Heart left ventricle (tissue), 16 donors: ENCODE data around the gene ZNF521. TPM values are rescaled to one million over a fixed set of nuclear protein-coding genes. Genes with fewer than 3 reads are reported as not detected.

Source experiments
- ATAC-seq, 4 donors: fragments of 200-7000 bp; cut with Tn5 transposase; one replicate each; pipeline ENCODE4 v1.9.1; 2020 to 2022; ENCODE audit warnings: moderate library complexity in 4 of 4, mild to moderate bottlenecking in 3 of 4, moderate number of reproducible peaks in 1 of 4
- DNase-seq, 5 donors: peaks; one replicate each; pipeline ENCODE4 v3.0.0-alpha.2; 2020
- H3K27ac ChIP-seq, 12 donors: fragments of 200-600 bp; sonication (generic) in 4 of 12; one replicate each; pipeline versions ENCODE4 v1.5.0 to v1.8.0; 2016 to 2022; ENCODE audit warnings: mild to moderate bottlenecking in 2 of 12
- H3K27me3 ChIP-seq, 9 donors: fragments of 200-600 bp; sonication (generic) in 2 of 9; one replicate each; pipeline versions ENCODE4 v1.5.1 to v1.8.0; 2016 to 2022; ENCODE audit warnings: mild to moderate bottlenecking in 3 of 9
- H3K36me3 ChIP-seq, 9 donors: fragments of 200-600 bp; sonication (generic) in 2 of 9; one replicate each; pipeline versions ENCODE4 v1.5.0 to v1.8.0; 2018 to 2022; ENCODE audit warnings: mild to moderate bottlenecking in 2 of 9
- H3K4me1 ChIP-seq, 12 donors: fragments of 200-600 bp; sonication (generic) in 4 of 12; one replicate each; pipeline versions ENCODE4 v1.5.0 to v1.8.0; 2016 to 2022; ENCODE audit warnings: mild to moderate bottlenecking in 3 of 12
- H3K4me3 ChIP-seq, 12 donors: fragments of 200-600 bp; sonication (generic) in 4 of 12; one replicate each; pipeline versions ENCODE4 v1.5.0 to v1.8.0; 2017 to 2022; ENCODE audit warnings: mild to moderate bottlenecking in 9 of 12, moderate library complexity in 4 of 12
- H3K9me3 ChIP-seq, 12 donors: fragments of 200-600 bp; sonication (generic) in 4 of 12; one replicate each; pipeline versions ENCODE4 v1.5.0 to v1.8.0; 2016 to 2022; ENCODE audit warnings: mild to moderate bottlenecking in 1 of 12
- POLR2A ChIP-seq, 2 donors: fragments of 450-650 bp; IDR thresholded peaks; one replicate each; pipeline ENCODE4 v1.6.1; 2017; ENCODE audit warnings: antibody characterized with exemption in 2 of 2, mild to moderate bottlenecking in 2 of 2, moderate library complexity in 2 of 2
- WGBS, 4 donors: extraction: QIAGEN DNeasy Blood & Tissue Kit in 2 of 4; methylation state at CpG; one replicate each; pipeline versions ENCODE4 v1.1.5 to v1.1.7; 2013 to 2018; 5-methylcytosine and 5-hydroxymethylcytosine counted together
- intact Hi-C, 10 donors: fragments of 100-400 bp; cut with DNase I; formaldehyde crosslinking; loops; one replicate each; pipeline versions ENCODE4 v1.11.1 to v1.14.2; 2022
- polyA plus RNA-seq, 2 donors: library from polyadenylated mRNA; stranded (reverse); fragments of 200-250 nt; gene quantifications; one replicate each; pipeline ENCODE4 v1.2.3, GENCODE V29; 2013
- total RNA-seq, 9 donors: library from RNA; depleted of rRNA in 2 of 9; stranded (reverse); fragments of >200 nt in 2 of 9; fragmentation: NEBNext Ultra II Directional in 3 of 9; extraction: Animal tissue kit (Norgen Biotek cat#: 25700) in 3 of 9; gene quantifications; one replicate each; pipeline versions ENCODE4 v1.1.0 to v1.2.4, GENCODE V29; 2016 to 2023
- TF ChIP-seq, protein P1 (sequence below), 12 donors: fragments of 200-600 bp; sonication (generic) in 4 of 12; IDR thresholded peaks; one replicate each; pipeline versions ENCODE4 v1.5.0 to v1.8.0; 2018 to 2022; ENCODE audit warnings: antibody characterized with exemption in 12 of 12, mild to moderate bottlenecking in 5 of 12
- donor health status: ischemic (EF 13 %, LVEDD 7.1; RV severe dilation, severe dysfunction).
- donor health status: healthy with polysubstance abuse.
- donor health status: DM: no; HTN: yes; CAD: no.
- donor health status: DM: no; HTN: no; CAD: no.
- donor health status: ischemic (EF 25% LVEDD 6.9; RV normal size, moderate dysfunction).
- donor health status: ischemic (EF 25% LVEDD 5.7; RV mildly dilated, moderate dysfunction).
- donor health status: healthy.
- donor health status: DM: yes; HTN: yes; CAD: no.
- donor health status: ischemic (EF 35%, LVEDD 5.7; RV mildly dilated, moderate dysfunction).
- donor health status: nonischemic (EF 11% LVEDD 7.7; RV severe dilation, severe dysfunction).
- donor health status: DM: yes; HTN: yes; CAD: no.
- donor health status: PGD.
- donor health status: ischemic (EF 29% LVEDD 5.4; RV normal size, mild dysfunction).
- donor health status: nonischemic (EF 23%, LVEDD 6.1; RV moderate dilation, normal function).

The ZNF521 gene
- total and polyA plus RNA-seq, 11 donors = 1.5 to 24.4 (median 14.9) TPM

DNA sequence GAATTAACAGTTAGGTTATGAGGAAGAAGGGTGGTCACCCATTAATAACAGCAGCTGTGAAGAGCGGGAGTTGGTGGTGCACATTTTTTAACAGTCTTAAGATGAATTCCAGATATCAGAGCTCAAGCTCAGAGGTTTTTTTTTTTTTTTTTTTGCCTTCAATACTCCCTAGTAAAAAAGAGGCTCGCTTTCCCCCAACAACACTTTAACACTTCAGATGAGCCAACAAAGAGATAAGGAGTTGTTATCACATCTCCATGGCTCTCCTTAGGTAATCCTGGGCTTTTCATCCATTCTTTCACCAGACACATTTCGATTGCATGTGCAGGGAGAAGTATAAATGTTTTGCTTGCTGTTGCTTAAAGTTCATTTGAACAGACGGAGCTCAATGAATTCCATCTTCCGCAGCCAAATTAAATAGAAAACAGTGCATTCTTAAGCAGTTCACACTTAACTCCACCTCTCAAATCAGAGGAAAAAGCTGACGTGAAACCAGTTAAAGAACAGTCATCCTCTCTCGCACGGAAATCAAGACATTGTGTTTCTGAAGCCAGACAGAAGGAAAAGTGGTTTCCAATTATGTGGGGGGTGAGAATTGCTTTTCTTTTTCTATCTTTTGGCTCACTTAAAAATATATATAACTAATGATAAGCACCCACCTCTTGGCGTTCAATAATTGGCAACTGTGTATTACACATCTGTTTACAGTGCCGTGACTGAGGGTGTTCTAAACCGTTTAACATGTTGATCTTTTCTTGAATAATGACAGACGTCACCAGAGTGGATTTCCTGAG lies 118.2 kb downstream of the ZNF521 start:
- Histone ChIP-seq H3K4me1 (peaks cover 6 to 88% (median 41%) of the 10 kb centered on the region in 12 donors), H3K4me3 (peak overlapping the region in 9 of 12 donors; percentile 14 to 51 (median 27)), H3K36me3 (no peaks in the 10 kb centered on the region), H3K9me3 (no peaks in the 10 kb centered on the region), H3K27ac (peak overlapping the region; percentile 14 to 81 (median 56)), H3K27me3 (no peaks in the 10 kb centered on the region)
- intact Hi-C loops = loop anchor here in 7 of 10 donors (5.0 to 10.0 kb wide), 7 partner anchors 51 to 359 kb away; partner anchors contain the start of gene ZNF521 (in 3 of the 7)
- WGBS, 4 donors = 25 to 38% (median 32%) methylated on average over 12 of the region's 12 CpGs
- DNase-seq (no peak), ATAC-seq (peak in 3 of 4 donors; percentile 49 to 61 (median 51))
- TF ChIP-seq POLR2A (IDR thresholded peaks at IDR 0.05) = no peak
- TF ChIP-seq, protein P1, sequence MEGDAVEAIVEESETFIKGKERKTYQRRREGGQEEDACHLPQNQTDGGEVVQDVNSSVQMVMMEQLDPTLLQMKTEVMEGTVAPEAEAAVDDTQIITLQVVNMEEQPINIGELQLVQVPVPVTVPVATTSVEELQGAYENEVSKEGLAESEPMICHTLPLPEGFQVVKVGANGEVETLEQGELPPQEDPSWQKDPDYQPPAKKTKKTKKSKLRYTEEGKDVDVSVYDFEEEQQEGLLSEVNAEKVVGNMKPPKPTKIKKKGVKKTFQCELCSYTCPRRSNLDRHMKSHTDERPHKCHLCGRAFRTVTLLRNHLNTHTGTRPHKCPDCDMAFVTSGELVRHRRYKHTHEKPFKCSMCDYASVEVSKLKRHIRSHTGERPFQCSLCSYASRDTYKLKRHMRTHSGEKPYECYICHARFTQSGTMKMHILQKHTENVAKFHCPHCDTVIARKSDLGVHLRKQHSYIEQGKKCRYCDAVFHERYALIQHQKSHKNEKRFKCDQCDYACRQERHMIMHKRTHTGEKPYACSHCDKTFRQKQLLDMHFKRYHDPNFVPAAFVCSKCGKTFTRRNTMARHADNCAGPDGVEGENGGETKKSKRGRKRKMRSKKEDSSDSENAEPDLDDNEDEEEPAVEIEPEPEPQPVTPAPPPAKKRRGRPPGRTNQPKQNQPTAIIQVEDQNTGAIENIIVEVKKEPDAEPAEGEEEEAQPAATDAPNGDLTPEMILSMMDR (IDR thresholded peaks at IDR 0.05) = no peak

DNA sequence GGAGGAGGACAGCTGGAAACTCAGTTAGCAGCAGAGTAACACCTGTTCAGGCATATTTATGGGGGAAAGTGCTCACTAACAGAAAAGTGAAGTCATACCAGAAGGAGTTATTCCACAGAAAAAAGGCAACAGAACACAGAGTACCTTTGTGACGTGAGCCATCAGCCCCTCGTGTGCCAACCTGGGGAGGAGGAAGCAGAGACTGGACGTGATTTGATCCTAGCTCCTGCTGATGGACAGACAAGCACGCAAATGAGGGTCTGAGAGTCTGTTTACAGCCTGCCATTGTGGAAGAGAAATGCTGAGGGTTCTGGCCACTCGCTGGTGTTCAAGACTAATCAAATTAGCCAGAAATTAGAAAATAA lies 120.7 kb downstream of the ZNF521 start:
- Histone ChIP-seq H3K4me1 (peaks cover 6 to 79% (median 46%) of the 10 kb centered on the region in 12 donors), H3K4me3 (peak overlapping the region in 2 of 12 donors; percentile 2 to 3), H3K27me3 (no peaks in the 10 kb centered on the region), H3K27ac (peak overlapping the region; percentile 43 to 74 (median 64)), H3K9me3 (no peaks in the 10 kb centered on the region), H3K36me3 (peaks cover 0 to 11% (median 10%) of the 10 kb centered on the region in 9 donors)
- WGBS, 4 donors = 49 to 62% (median 52%) methylated on average over 5 of the region's 5 CpGs
- TF ChIP-seq POLR2A (IDR thresholded peaks at IDR 0.05) = no peak
- TF ChIP-seq, protein P1 (IDR thresholded peaks at IDR 0.05) = no peak
- intact Hi-C loops = loop anchor here in 8 of 10 donors (2.0 to 10.0 kb wide), 9 partner anchors 53 to 357 kb away; partner anchors contain the start of gene ZNF521 (in 4 of the 8)
- ATAC-seq (peak in 2 of 4 donors; percentile 51 to 52), DNase-seq (peak in 2 of 5 donors; percentile 28 to 52)

DNA sequence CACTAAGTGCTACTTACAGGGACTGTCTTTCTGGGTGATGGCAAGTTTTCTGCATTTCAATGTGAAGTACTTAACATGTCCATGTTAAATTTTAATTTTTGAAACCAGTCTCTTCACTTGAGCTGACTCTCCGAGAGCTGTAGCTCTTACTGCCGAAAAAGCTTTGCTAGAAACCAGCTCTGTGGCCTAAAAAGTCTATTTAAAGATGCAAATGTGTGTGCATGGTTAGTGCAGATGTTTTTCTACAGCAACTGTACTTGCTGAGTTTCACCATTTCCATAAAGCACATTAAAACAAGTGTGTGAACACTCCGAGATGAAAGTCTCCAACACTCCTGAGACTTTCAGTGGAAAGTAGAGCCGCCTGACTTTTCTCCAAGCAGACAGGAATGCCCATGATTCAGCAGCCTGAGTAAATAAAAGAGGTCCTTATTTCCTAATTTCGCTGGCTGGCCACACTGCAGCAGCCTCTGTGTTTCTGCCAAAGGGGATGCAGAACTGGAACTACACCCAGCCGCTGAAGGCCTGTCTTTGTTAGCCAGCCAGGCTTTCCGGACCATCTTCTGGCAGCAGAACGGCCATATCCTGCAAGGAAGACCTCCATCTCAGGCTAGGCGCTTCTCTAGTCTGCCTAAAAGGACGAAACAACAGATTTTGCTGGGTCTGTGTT lies 121.2 kb downstream of the ZNF521 start:
- H3K36me3 ChIP-seq = peaks cover 0 to 16% (median 13%) of the 10 kb centered on the region in 9 donors
- peak; percentile 75 to 92 (median 87) for ATAC-seq
- intact Hi-C loops = loop anchor here in 8 of 10 donors (2.0 to 10.0 kb wide), 9 partner anchors 54 to 356 kb away; partner anchors contain the start of gene ZNF521 (in 4 of the 8)
- H3K27me3 ChIP-seq = no peaks in the 10 kb centered on the region
- peaks cover 6 to 73% (median 46%) of the 10 kb centered on the region in 12 donors for H3K4me1 ChIP-seq
- no peaks in the 10 kb centered on the region for H3K9me3 ChIP-seq
- WGBS, 4 donors = 35 to 51% (median 41%) methylated on average over 10 of the region's 10 CpGs
- no peak for TF ChIP-seq POLR2A (IDR thresholded peaks at IDR 0.05)
- TF ChIP-seq, protein P1 (IDR thresholded peaks at IDR 0.05) = no peak
- H3K27ac ChIP-seq = peak overlapping the region; percentile 43 to 74 (median 64)
- H3K4me3 ChIP-seq = peak overlapping the region in 3 of 12 donors; percentile 2 to 27 (median 3)
- peak; percentile 72 to 85 (median 79) for DNase-seq
